Tibial artery (tissue), 4 donors: ENCODE results near the gene ATPAF1.

Source experiments
- DNase-seq, 2 donors: peaks; one replicate each; pipeline ENCODE4 v3.0.0-alpha.2; 2019
- H3K27ac ChIP-seq, 2 donors: fragments of 200-600 bp; sonication (generic) in 1 of 2; 1 replicate in 1 of 2; 2 replicates in 1 of 2; pipeline ENCODE4 v1.5.1; 2018 to 2019; ENCODE audit warnings: mild to moderate bottlenecking in 1 of 2
- H3K27me3 ChIP-seq, 2 donors: fragments of 200-600 bp; sonication (generic) in 1 of 2; one replicate each; pipeline versions ENCODE4 v1.5.1 to v1.6.0; 2016 to 2019
- H3K36me3 ChIP-seq, 3 donors: fragments of 200-600 bp; sonication (generic) in 2 of 3; one replicate each; pipeline ENCODE4 v1.5.1; 2016 to 2019; ENCODE audit warnings: mild to moderate bottlenecking in 2 of 3
- H3K4me1 ChIP-seq, 4 donors: fragments of 200-600 bp; sonication (generic) in 2 of 4; 1 replicate in 3 of 4; 2 replicates in 1 of 4; pipeline ENCODE4 v1.5.1; 2016 to 2019
- H3K4me3 ChIP-seq, 2 donors: fragments of 200-600 bp; sonication (generic) in 1 of 2; 1 replicate in 1 of 2; 2 replicates in 1 of 2; pipeline ENCODE4 v1.5.1; 2018 to 2019; ENCODE audit warnings: mild to moderate bottlenecking in 2 of 2
- H3K9me3 ChIP-seq, 3 donors: fragments of 200-600 bp; sonication (generic) in 1 of 3; one replicate each; pipeline ENCODE4 v1.5.1; 2016 to 2019
- CTCF ChIP-seq, 2 experiments: fragments of 200-600 bp in 1 of 2; fragments of 450-650 bp in 1 of 2; IDR thresholded peaks; one replicate each; pipeline ENCODE4 v1.5.1; 2017 to 2019; ENCODE audit warnings: antibody characterized with exemption in 2 of 2, mild to moderate bottlenecking in 1 of 2, moderate library complexity in 1 of 2
- intact Hi-C: fragments of 100-400 bp; cut with DNase I; formaldehyde crosslinking; loops from one replicate; pipeline ENCODE4 v1.15.0; 2023; ENCODE audit warnings: low total_unique reads

Gene ATPAF1

GRCh38 chr1:46582972-46583371, 85.2 kb downstream of the ATPAF1 start:
- peaks cover 46 to 94% (median 70%) of the 10 kb centered on the region in 3 donors for H3K36me3 ChIP-seq
- no peak for TF ChIP-seq CTCF (IDR thresholded peaks at IDR 0.05)
- no peak overlapping the region for H3K27ac ChIP-seq
- H3K4me1 ChIP-seq, result no peaks in the 10 kb centered on the region
- intact Hi-C loops, result no loop called here
- H3K9me3 ChIP-seq, result no peaks in the 10 kb centered on the region
- no peak for DNase-seq
- no peak overlapping the region for H3K4me3 ChIP-seq
- H3K27me3 ChIP-seq, result no peaks in the 10 kb centered on the region
